HG02798 (cell line): ENCODE measurements around the gene SLC39A8.
"Not testable (repeated sequence)": the region's sequence is repeated elsewhere in the genome, so short reads cannot be mapped to it uniquely, and the experiment has no call there.

Experiments
- ATAC-seq: cut with Tn5 transposase; IDR thresholded peaks from one replicate; pipeline ENCODE4 v1.9.1; 2021; ENCODE audit warnings: mild to moderate bottlenecking; ENCODE audit not compliant: unreplicated experiment, poor library complexity

Gene SLC39A8

GRCh38 chr4:102247041-102247440, 98.2 kb downstream of the SLC39A8 start:
- ATAC-seq: no peak

- no peak for ATAC-seq
Measured at GRCh38 chr4:102246416-102246815, 98.9 kb downstream of the SLC39A8 start.

- no peak for ATAC-seq
Measured at GRCh38 chr4:102244878-102245535, 100.3 kb downstream of the SLC39A8 start.

- not testable (repeated sequence) for ATAC-seq
Measured at GRCh38 chr4:102243296-102243695, 102.0 kb downstream of the SLC39A8 start.

GRCh38 chr4:102234243-102234838, 110.9 kb downstream of the SLC39A8 start:
- ATAC-seq: no peak

- no peak for ATAC-seq
Measured at GRCh38 chr4:102230194-102230593, 115.1 kb downstream of the SLC39A8 start.

GRCh38 chr4:102227388-102227787, 117.9 kb downstream of the SLC39A8 start:
- ATAC-seq: no peak

- no peak for ATAC-seq
Measured at GRCh38 chr4:102223461-102223860, 121.8 kb downstream of the SLC39A8 start.

- ATAC-seq: no peak
Measured at GRCh38 chr4:102222838-102223409, 122.4 kb downstream of the SLC39A8 start.

- ATAC-seq: no peak
Measured at GRCh38 chr4:102219129-102219528, 126.2 kb downstream of the SLC39A8 start.

- ATAC-seq: no peak
Measured at GRCh38 chr4:102218656-102219055, 126.6 kb downstream of the SLC39A8 start.

- no peak for ATAC-seq
Measured at GRCh38 chr4:102217775-102218355, 127.4 kb downstream of the SLC39A8 start.

- no peak for ATAC-seq
Measured at GRCh38 chr4:102217345-102217744, 127.9 kb downstream of the SLC39A8 start.

GRCh38 chr4:102216666-102217065, 128.6 kb downstream of the SLC39A8 start:
- no peak for ATAC-seq

- no peak for ATAC-seq
Measured at GRCh38 chr4:102213031-102213430, 132.3 kb downstream of the SLC39A8 start.
